Naive B cell (primary cell): Measurements from ENCODE around the gene ANO6. TPM values are rescaled to one million over a fixed set of nuclear protein-coding genes. Genes with fewer than 3 reads are reported as not detected.

Source experiments
- ATAC-seq, 2 donors: fragments of 150-1000 bp; cut with Tn5 transposase; 2 replicates each; pipeline ENCODE4 v1.10.0; 2021; ENCODE audit warnings: low read depth in 2 of 2, mild to moderate bottlenecking in 2 of 2, moderate library complexity in 2 of 2
- DNase-seq: peaks from one replicate; pipeline ENCODE4 v3.0.0; 2022
- H3K27ac Mint-ChIP-seq, 6 donors: one replicate each; pipeline ENCODE4 v1.8.0; 2020 to 2022; ENCODE audit warnings: mild to moderate bottlenecking in 6 of 6, mixed read lengths in 6 of 6, moderate library complexity in 5 of 6, inconsistent platforms in 2 of 6
- H3K27me3 Mint-ChIP-seq, 3 donors: one replicate each; pipeline ENCODE4 v1.8.0; 2021 to 2022; ENCODE audit warnings: mixed read lengths in 3 of 3, mild to moderate bottlenecking in 1 of 3
- H3K36me3 Mint-ChIP-seq, 2 donors: one replicate each; pipeline ENCODE4 v1.8.0; 2020 to 2022; ENCODE audit warnings: mixed read lengths in 2 of 2, inconsistent platforms in 1 of 2, mild to moderate bottlenecking in 1 of 2
- H3K4me1 Mint-ChIP-seq, 3 donors: one replicate each; pipeline ENCODE4 v1.8.0; 2020 to 2022; ENCODE audit warnings: mixed read lengths in 3 of 3, inconsistent platforms in 1 of 3, mild to moderate bottlenecking in 1 of 3, moderate library complexity in 1 of 3
- H3K4me3 Mint-ChIP-seq, 8 donors: one replicate each; pipeline ENCODE4 v1.8.0; 2020 to 2022; ENCODE audit warnings: mild to moderate bottlenecking in 8 of 8, mixed read lengths in 8 of 8, moderate library complexity in 8 of 8, inconsistent platforms in 2 of 8
- H3K9me3 Mint-ChIP-seq, 7 donors: one replicate each; pipeline ENCODE4 v1.8.0; 2020 to 2022; ENCODE audit warnings: mixed read lengths in 7 of 7, mild to moderate bottlenecking in 5 of 7, inconsistent platforms in 2 of 7, moderate library complexity in 1 of 7
- polyA plus RNA-seq, 6 donors: library from polyadenylated mRNA; unstranded; fragments of 300-500 nt; fragmentation: Illumina TruSeq; gene quantifications; one replicate each; pipeline ENCODE4 v1.2.3, GENCODE V29; 2021; ENCODE audit warnings: low read depth in 6 of 6

ANO6 gene
- polyA plus RNA-seq, 6 donors from 2014 or later: 13.8 to 26.9 (median 19.3) TPM

GRCh38 chr12:45342848-45343247 lies 127.0 kb downstream of the ANO6 start:
- H3K4me1 Mint-ChIP-seq: no peaks in the 10 kb centered on the region

GRCh38 chr12:45343269-45344051 lies 127.6 kb downstream of the ANO6 start:
- Mint-ChIP-seq H3K9me3 (no peaks in the 10 kb centered on the region), H3K4me3 (no peak overlapping the region), H3K36me3 (peaks cover 0 to 11% of the 10 kb centered on the region in 2 donors), H3K27ac (no peak overlapping the region), H3K4me1 (no peaks in the 10 kb centered on the region), H3K27me3 (no peaks in the 10 kb centered on the region)
- DNase-seq (no peak), ATAC-seq (no peak)

More at GRCh38 chr12:45342848-45343247, 127.0 kb downstream of the ANO6 start:
- DNase-seq (no peak), ATAC-seq (no peak)
- H3K9me3 Mint-ChIP-seq: no peaks in the 10 kb centered on the region
- H3K4me3 Mint-ChIP-seq: no peak overlapping the region
- H3K27me3 Mint-ChIP-seq: no peaks in the 10 kb centered on the region
- peaks cover 0 to 5% of the 10 kb centered on the region in 2 donors for H3K36me3 Mint-ChIP-seq
- H3K27ac Mint-ChIP-seq: no peak overlapping the region

GRCh38 chr12:45348311-45348710 lies 132.4 kb downstream of the ANO6 start:
- Mint-ChIP-seq H3K27ac (no peak overlapping the region), H3K9me3 (peaks cover 0 to 8% (median 0%) of the 10 kb centered on the region in 7 donors), H3K36me3 (peaks cover 36 to 48% of the 10 kb centered on the region in 2 donors), H3K27me3 (no peaks in the 10 kb centered on the region), H3K4me1 (no peaks in the 10 kb centered on the region), H3K4me3 (no peak overlapping the region)
- no peak for DNase-seq
- no peak for ATAC-seq

DNA sequence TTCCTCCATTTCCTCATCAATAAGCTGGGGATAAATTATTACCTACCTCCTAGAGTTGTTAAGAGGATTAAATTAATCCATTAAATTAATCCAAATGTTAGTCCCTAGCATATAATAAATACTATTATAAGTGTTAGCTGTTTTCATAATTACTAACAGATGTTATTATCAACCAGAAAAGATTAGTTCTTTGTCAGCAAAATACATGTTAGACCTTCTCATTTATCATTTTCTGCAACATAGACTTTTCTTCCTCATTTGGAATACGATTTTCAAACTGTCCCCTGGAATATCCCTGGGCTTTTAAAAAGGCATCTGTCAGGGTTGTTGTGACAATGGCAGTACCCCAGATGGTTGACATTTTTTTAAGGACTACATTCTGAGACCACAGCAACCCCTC lies 133.1 kb downstream of the ANO6 start:
- Mint-ChIP-seq H3K4me3 (no peak overlapping the region), H3K27me3 (no peaks in the 10 kb centered on the region), H3K36me3 (peaks cover 36 to 48% of the 10 kb centered on the region in 2 donors), H3K27ac (no peak overlapping the region), H3K4me1 (peaks cover 0 to under 1% (median 0%) of the 10 kb centered on the region in 3 donors), H3K9me3 (peaks cover 0 to 8% (median 0%) of the 10 kb centered on the region in 7 donors)
- ATAC-seq (no peak), DNase-seq (no peak)

DNA sequence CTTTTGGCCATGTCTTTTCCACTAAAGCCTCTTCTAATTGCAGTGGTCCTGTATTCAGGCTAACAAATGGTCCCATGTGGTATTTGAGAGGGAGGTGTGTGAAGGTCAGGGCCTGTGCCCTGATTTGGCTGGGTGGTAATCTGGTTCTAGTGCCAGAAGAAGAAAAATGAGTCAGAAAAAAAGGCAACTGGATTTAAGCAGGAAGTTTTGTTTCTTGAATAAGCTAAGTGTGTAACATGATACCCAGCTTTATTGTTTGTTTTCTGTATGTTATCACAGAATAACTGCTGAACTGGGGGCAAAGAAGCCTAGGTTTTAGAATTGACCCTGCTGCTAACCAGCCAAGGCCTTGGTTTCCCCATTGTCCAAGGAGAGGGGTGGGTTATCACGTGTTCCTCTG lies 134.0 kb downstream of the ANO6 start:
- peaks cover 0 to 8% (median 0%) of the 10 kb centered on the region in 7 donors for H3K9me3 Mint-ChIP-seq
- DNase-seq (no peak), ATAC-seq (no peak)
- H3K4me3 Mint-ChIP-seq: no peak overlapping the region
- peaks cover 36 to 48% of the 10 kb centered on the region in 2 donors for H3K36me3 Mint-ChIP-seq
- peaks cover 0 to 6% (median 3%) of the 10 kb centered on the region in 3 donors for H3K4me1 Mint-ChIP-seq
- H3K27ac Mint-ChIP-seq: no peak overlapping the region
- H3K27me3 Mint-ChIP-seq: no peaks in the 10 kb centered on the region

DNA sequence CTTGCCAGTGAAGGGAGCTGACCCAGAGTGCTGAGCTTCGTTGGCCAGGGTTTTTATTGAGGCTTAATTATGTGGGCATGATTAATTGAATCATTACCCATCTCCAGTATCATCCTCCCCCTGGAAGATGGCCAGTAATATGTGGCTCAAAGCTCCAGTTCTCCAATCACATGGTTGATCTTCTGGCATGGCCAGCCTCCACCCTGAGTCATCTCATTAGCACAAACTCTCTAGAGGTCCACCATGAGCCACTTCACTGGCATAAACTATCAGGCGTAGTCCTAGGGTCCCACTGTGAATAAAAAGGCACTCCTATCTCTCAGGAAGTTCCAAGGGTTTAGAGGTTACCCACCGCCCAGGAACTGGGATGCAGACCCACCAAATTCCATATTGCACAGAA lies 135.0 kb downstream of the ANO6 start:
- Mint-ChIP-seq H3K27me3 (no peaks in the 10 kb centered on the region), H3K36me3 (peaks cover 36 to 52% of the 10 kb centered on the region in 2 donors), H3K4me1 (peaks cover 0 to 6% (median 3%) of the 10 kb centered on the region in 3 donors), H3K4me3 (no peak overlapping the region), H3K9me3 (peaks cover 0 to 8% (median 0%) of the 10 kb centered on the region in 7 donors), H3K27ac (no peak overlapping the region)
- DNase-seq (no peak), ATAC-seq (no peak)

DNA sequence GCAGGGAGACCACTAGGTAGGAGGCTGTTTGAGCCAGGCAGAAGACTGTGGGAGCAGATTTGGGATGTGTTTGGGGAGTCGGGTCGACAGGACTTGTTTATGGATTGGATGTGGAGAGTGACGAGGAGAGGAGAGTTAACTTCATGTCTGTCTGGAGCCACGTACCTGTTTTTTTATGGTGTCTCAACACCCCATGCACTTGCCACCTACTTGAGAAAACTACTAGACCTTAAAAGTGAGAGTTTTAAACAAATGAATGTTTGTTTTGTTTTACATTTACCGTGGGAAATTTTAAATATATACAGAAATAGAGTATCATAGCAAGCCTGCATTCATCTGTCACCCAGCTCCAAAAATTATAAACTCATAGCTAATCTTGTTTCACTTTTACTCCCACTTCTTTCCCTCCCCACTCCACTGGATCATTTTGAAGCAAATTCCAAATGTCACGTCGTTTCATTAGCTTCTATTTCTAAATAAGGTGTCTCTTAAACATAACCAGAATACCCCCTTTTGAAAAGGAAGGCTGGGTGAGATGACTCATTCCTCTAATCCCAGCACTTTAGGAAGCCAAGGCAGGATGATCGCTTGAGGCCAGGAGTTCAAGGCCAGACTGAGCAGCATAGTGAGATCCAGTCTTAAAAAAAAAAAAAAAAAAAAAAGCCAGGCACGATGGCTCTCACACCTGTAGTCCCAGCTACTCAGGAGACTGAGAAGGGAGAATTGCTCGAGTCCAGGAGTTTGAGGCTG lies 136.2 kb downstream of the ANO6 start:
- peak overlapping the region in 2 of 6 donors; percentile 14 to 76 for H3K27ac Mint-ChIP-seq

DNA sequence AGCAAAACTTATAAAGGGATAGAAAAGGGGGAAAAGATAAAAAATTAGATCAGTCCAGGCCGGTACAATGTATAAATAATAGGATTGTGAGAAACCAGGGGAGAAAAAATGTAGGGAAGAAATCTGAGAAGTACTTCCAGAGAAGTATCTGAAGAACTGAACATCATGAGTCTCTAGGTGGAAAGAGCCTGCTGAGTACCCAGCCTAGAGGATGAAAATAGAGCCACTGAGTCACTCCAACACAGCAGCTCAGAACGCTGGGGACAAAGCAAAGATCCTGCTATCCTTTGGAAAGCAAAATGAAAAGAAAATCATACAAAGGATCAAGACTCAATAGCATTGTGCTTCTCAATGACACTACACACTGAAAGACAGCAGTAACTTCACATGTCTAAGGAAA lies 138.0 kb downstream of the ANO6 start:
- H3K36me3 Mint-ChIP-seq: peaks cover 36 to 46% of the 10 kb centered on the region in 2 donors
- H3K4me3 Mint-ChIP-seq: no peak overlapping the region
- H3K27ac Mint-ChIP-seq: peak overlapping the region in 1 of 6 donors; percentile 71
- H3K4me1 Mint-ChIP-seq: peaks cover 0 to 6% (median 3%) of the 10 kb centered on the region in 3 donors
- DNase-seq (no peak), ATAC-seq (no peak)
- H3K27me3 Mint-ChIP-seq: no peaks in the 10 kb centered on the region
- peaks cover 0 to 8% (median 0%) of the 10 kb centered on the region in 7 donors for H3K9me3 Mint-ChIP-seq

More for the DNA sequence above, 136.2 kb downstream of the ANO6 start:
- Mint-ChIP-seq H3K27me3 (no peaks in the 10 kb centered on the region), H3K36me3 (peaks cover 36 to 51% of the 10 kb centered on the region in 2 donors), H3K4me1 (peaks cover 0 to 6% (median 3%) of the 10 kb centered on the region in 3 donors), H3K9me3 (peaks cover 0 to 8% (median 0%) of the 10 kb centered on the region in 7 donors), H3K4me3 (no peak overlapping the region)
- ATAC-seq (no peak), DNase-seq (no peak)

- peak overlapping the region in 2 of 6 donors; percentile 20 to 71 for H3K27ac Mint-ChIP-seq
- H3K36me3 Mint-ChIP-seq: peaks cover 32 to 45% of the 10 kb centered on the region in 2 donors
- ATAC-seq (no peak), DNase-seq (no peak)
- H3K4me3 Mint-ChIP-seq: no peak overlapping the region
- H3K27me3 Mint-ChIP-seq: no peaks in the 10 kb centered on the region
- peaks cover 0 to 8% (median 0%) of the 10 kb centered on the region in 7 donors for H3K9me3 Mint-ChIP-seq
- peaks cover 0 to 6% (median 3%) of the 10 kb centered on the region in 3 donors for H3K4me1 Mint-ChIP-seq
These were observed 138.5 kb downstream of the ANO6 start for GRCh38 chr12:45354399-45354798.

GRCh38 chr12:45355730-45356129 lies 139.8 kb downstream of the ANO6 start:
- Mint-ChIP-seq H3K27me3 (no peaks in the 10 kb centered on the region), H3K27ac (no peak overlapping the region), H3K4me3 (no peak overlapping the region), H3K4me1 (peaks cover 0 to 6% (median 3%) of the 10 kb centered on the region in 3 donors), H3K9me3 (peaks cover 0 to 3% (median 0%) of the 10 kb centered on the region in 7 donors), H3K36me3 (peaks cover 21 to 39% of the 10 kb centered on the region in 2 donors)
- no peak for DNase-seq
- ATAC-seq: no peak

DNA sequence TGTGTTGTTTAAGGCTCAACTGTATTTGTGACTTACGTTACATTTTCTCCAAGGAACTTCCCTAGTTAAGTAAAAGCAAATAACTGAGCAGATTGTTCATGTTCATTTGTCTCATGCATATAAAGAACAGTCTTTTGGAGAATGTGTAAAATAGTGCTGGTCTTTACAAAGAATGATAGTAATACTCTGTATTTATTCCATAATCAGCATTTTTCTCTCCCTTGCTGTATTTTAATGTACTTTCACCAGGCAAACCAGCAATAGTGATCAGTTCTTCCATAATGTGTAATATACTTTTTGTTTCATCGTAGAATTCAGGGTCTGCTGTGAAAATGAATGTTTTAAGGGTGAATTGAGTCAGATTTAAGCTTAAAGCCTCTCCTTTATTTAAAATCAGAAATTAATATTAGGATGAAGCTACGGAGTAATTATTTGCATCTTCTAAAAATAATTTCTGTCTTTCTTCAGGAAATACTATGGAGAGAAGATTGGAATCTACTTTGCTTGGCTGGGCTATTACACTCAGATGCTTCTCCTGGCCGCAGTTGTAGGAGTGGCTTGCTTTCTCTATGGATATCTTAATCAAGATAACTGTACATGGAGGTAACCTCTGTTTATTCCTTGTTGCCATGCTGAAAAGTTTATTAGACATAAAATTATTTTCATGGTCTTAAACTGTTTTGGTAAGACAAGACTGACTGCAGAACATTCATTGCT lies 141.1 kb downstream of the ANO6 start:
- ATAC-seq (no peak), DNase-seq (no peak)
- H3K27me3 Mint-ChIP-seq: no peaks in the 10 kb centered on the region
- H3K4me3 Mint-ChIP-seq: no peak overlapping the region
- peaks cover 0 to 6% (median 3%) of the 10 kb centered on the region in 3 donors for H3K4me1 Mint-ChIP-seq
- H3K36me3 Mint-ChIP-seq: peaks cover 17 to 37% of the 10 kb centered on the region in 2 donors
- peaks cover 0 to 14% (median 5%) of the 10 kb centered on the region in 7 donors for H3K9me3 Mint-ChIP-seq
- no peak overlapping the region for H3K27ac Mint-ChIP-seq

DNA sequence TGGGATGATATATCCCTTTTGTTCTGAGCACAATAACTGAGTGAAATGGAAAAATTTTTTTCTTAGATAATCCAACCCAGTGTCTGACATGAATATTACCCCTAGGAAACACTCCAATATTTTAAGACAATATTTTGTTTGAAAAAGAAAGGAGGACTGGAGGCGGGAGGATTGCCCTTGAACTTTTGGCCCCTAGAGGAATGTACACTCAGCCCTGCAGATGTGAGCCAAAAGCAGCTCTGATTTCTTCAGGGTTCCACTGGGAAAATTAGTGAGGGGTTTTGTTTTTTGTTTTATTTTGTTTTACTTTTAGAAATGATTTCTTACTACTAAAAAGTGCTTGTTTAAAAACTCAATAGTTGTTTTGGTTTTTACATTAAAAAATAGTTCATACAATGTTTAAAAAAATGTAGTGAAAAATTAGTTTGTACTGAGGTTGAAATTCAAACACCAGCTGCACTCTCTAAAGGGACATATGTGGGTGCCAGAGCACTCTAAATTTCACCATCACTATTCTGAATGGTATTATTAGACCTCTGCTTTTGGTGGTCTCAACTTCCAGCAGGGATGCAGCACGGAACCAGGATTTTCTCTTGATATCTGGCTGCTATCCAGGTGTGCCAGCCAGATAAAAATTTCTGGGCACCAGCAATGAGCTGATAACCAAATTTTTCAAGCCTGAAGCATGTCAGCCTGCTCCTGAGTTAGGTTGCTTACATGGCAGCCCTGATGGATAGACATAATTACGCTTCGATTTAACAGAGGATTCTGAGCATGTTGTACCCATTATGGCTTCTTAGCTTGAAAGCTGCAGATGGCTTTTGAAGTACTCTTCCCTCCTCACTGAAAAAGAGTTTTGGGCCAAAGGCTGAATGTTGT lies 141.9 kb downstream of the ANO6 start:
- DNase-seq (no peak), ATAC-seq (no peak)
- Mint-ChIP-seq H3K27me3 (no peaks in the 10 kb centered on the region), H3K27ac (no peak overlapping the region), H3K4me3 (no peak overlapping the region), H3K4me1 (peaks cover 0 to 6% (median 3%) of the 10 kb centered on the region in 3 donors), H3K36me3 (peaks cover 20 to 41% of the 10 kb centered on the region in 2 donors), H3K9me3 (peaks cover 0 to 22% (median 13%) of the 10 kb centered on the region in 7 donors)
